ENCODE results near the gene FUOM. TPM values are rescaled to one million over a fixed set of nuclear protein-coding genes. Genes with fewer than 3 reads are reported as not detected.

FUOM gene
- total RNA-seq, 1 experiment from 2014 or later: 41.8 TPM

- Histone ChIP-seq H4K8ac (replicated peaks; ENCODE audit: insufficient read length, low read depth, low read length) (no peak overlapping the region), H3K27ac (ENCODE audit: insufficient read length, low read depth, low read length) (no peak overlapping the region), H4K91ac (ENCODE audit: insufficient read length, low read depth, low read length) (no peak overlapping the region), H3K4me2 (ENCODE audit: insufficient read depth, insufficient read length, low read length) (no peak overlapping the region), H3K9me3 (ENCODE audit: control insufficient read depth, low read depth, low read length) (no peaks in the 10 kb centered on the region), H2BK120ac (ENCODE audit: low read depth, low read length, poor library complexity, severe bottlenecking) (no peak overlapping the region), H4K20me1 (ENCODE audit: control insufficient read depth, insufficient read depth, insufficient read length) (no peaks in the 10 kb centered on the region), H2BK15ac (ENCODE audit: low read depth, low read length) (no peak overlapping the region), H4K5ac (ENCODE audit: insufficient read length, low read depth, low read length) (no peak overlapping the region), H3K79me1 (ENCODE audit: insufficient read depth, low read depth, low read length, poor library complexity, severe bottlenecking) (no peaks in the 10 kb centered on the region), H2BK20ac (ENCODE audit: low read depth, low read length, poor library complexity, severe bottlenecking) (no peak overlapping the region), H3K18ac (ENCODE audit: insufficient read length, low read depth, low read length) (no peak overlapping the region), H2BK5ac (ENCODE audit: insufficient read length, low read length) (no peak overlapping the region), H3K4me1 (ENCODE audit: insufficient read depth, low read length) (peaks cover 2% of the 10 kb centered on the region; the same call in 1 of the 2 replicates), H2AFZ (ENCODE audit: low read length) (no peak overlapping the region), H3K56ac (ENCODE audit: insufficient read length, low read depth, low read length) (no peak overlapping the region), H3K23ac (ENCODE audit: insufficient read length, low read depth, low read length) (no peak overlapping the region), H3K14ac (ENCODE audit: insufficient read depth, low read length) (no peak overlapping the region), H3K23me2 (ENCODE audit: insufficient read length, low read depth, low read length, poor library complexity, severe bottlenecking) (no peaks in the 10 kb centered on the region), H2AK5ac (ENCODE audit: insufficient read length, low read length) (no peak overlapping the region), H3K27me3 (ENCODE audit: insufficient read depth, low read length) (peaks cover 10% of the 10 kb centered on the region; the same call in 1 of the 2 replicates), H3K9ac (ENCODE audit: extremely low read depth, insufficient read length, low read length) (no peak overlapping the region), H3K79me2 (ENCODE audit: insufficient read depth, low read length) (no peaks in the 10 kb centered on the region), H2BK12ac (ENCODE audit: insufficient read length, low read depth, low read length) (no peak overlapping the region), H3K4ac (ENCODE audit: low read depth, low read length) (no peak overlapping the region), H3T11ph (ENCODE audit: low read length) (no peak overlapping the region)
- no CpG with 5 or more reads among the region's 4 CpGs for WGBS (ENCODE audit: extremely low coverage, insufficient read length, low lambda C conversion rate)
- peaks cover 21% of the 10 kb centered on the region for H3K27me3 Mint-ChIP-seq (ENCODE audit: low read depth)
- no peak overlapping the region for H3K27ac Mint-ChIP-seq
- no peaks in the 10 kb centered on the region; a peak in 1 of 5 replicates for H3K9me3 Mint-ChIP-seq
- no peak overlapping the region for H3K4me3 Mint-ChIP-seq
- no peaks in the 10 kb centered on the region; a peak in 1 of 7 replicates for H3K36me3 Mint-ChIP-seq (ENCODE audit: insufficient read depth in 1 of 3, low read depth in 3 of 3)
- TF ChIP-seq CTCF (conservative IDR thresholded peaks at IDR 0.05): no peak
- H3K4me1 Mint-ChIP-seq: peaks cover 10 to 23% of the 10 kb centered on the region in 2 experiments
- DNase-seq: no peak
Measured at GRCh38 chr10:133341983-133342382, 15.8 kb downstream of the FUOM start.
